G401.6 (cell line): ENCODE data around the gene TENM4.
A peak's percentile ranks its signal among the peaks of the same experiment; 100 is the strongest.
"Not testable (repeated sequence)": the region's sequence is repeated elsewhere in the genome, so short reads cannot be mapped to it uniquely, and the experiment has no call there.

ENCODE experiments used
- FAIRE-seq: peaks from 2 replicates; lab custom pipeline; 2012; peaks lifted over from hg19 to GRCh38; lab: Jason Lieb, UNC

TENM4 gene

DNA sequence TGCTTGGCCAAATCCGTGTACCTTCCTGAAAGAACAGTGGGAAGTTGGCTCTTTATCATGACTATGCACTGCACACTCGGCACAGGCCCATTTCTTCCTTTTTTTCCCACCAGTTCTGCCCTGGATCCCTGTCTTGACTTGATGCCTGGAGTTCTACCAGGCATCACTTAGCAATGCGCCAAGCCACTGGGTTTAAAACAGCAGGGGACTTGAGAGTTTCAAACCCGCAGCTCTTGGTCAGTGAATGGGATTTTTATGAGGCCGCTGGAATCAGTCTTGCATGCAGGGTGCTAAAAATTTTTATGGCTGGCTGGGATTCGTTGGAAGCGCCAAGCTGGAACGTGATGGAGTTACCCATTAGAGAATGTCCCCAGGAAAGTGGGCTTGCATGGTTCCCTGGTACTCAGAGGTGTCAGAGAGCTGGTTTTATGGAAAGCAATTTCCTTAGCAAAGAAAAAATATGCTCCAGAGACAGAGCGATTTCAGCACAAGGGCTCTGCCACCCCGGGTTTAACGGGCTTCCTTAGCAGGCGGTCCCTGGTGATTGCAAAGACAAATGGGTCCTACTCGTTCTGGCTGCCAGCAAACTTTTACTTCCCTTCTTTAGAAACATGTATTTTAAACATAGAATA lies 432.9 kb downstream of the TENM4 start:
- FAIRE-seq = no peak

DNA sequence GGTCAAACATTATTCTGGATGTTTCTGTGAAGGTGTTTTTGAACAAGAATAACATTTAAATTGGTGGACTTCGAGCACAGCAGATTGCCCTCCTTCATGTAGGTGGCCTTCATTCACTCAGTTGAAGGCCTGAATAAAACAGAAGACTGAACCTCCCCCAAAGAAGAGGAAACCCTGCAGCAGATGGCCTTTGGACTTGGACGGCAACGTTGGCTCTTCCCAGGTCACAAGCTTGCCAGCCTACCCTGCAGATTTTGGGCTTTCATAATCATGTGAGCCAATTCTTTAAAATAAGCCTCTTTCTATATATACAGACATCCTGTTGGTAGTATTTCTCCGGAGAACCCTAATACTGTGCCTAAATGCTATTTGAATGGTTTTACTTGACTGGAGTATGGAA lies 434.0 kb downstream of the TENM4 start:
- FAIRE-seq = no peak

DNA sequence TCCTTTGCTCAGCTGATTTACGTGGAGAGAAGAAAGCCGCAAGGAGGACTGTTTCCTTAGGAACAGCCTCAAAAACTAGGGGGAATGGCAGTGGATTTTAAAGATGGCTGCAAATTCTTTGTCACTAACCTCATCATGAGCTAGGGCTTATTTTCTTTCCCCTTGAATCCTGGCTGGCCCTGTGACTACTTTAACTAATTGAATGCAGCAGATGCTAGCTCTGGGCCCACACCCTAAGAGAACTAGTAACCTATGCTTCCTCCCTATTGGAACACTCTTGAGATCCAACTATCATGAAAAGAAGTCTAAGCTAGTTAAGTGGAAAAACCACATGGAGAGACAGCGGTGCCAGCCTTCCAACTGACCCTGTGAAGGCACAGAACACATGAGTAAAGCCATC lies 444.8 kb downstream of the TENM4 start:
- no peak for FAIRE-seq

DNA sequence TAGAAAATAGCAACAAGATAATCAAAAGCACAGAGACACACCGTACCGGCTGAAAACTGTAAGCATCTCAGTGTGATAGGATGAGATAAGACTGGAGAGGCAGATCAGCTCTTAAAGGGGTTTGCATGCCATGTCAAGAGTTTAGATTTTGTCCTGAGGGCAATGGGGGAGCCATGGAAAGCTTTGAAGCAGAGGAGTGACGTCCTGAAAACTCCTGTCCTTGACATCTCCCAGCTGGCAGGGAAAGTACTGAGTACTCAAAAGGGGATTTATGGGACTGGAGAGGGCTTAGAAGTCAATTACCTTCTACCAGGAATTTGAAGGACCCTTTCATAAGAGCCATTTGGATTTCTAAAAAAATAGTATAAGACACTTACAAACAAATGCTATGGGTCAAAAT lies 445.7 kb downstream of the TENM4 start:
- FAIRE-seq = no peak

- no peak for FAIRE-seq
Observed at GRCh38 chr11:78993802-78994430, 446.9 kb downstream of the TENM4 start.

DNA sequence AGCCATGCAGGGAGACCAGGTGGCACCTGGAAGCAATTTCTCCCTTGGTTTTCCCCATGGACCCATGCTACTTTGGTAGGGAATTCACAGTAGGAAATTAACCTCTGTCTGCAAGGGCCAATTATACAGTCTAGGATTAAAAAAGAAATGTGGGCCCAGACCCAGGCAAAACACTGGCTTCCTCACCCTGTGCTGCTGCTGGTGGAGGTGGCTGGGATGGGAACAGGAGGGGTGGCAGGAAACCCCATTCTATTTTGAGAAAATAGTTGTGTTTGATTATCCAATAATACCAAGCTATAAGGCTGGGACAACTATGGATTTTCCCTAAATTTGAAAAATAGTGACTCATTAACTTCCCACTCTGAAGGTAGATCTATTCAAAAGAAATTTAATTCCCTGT lies 449.1 kb downstream of the TENM4 start:
- no peak for FAIRE-seq

GRCh38 chr11:78990261-78990660 lies 450.6 kb downstream of the TENM4 start:
- no peak for FAIRE-seq

DNA sequence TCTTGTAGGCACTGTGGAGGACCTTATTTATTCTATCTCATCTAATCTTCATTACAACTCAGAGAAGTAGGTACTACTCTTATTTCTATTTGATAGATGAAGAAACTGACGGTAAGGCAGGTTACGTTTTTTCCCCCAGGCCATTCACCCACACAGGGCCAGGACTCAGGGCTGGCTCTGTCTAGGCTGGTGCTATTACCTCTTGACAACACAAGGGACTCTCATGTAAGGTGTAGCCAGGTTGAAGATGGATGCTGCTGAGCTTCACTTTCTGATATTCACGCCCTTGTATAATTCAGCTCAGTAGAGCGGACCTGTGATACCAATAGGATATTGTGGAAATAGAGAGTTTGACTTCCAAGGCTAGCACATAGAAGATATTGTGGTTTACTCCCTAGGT lies 453.1 kb downstream of the TENM4 start:
- no peak for FAIRE-seq

DNA sequence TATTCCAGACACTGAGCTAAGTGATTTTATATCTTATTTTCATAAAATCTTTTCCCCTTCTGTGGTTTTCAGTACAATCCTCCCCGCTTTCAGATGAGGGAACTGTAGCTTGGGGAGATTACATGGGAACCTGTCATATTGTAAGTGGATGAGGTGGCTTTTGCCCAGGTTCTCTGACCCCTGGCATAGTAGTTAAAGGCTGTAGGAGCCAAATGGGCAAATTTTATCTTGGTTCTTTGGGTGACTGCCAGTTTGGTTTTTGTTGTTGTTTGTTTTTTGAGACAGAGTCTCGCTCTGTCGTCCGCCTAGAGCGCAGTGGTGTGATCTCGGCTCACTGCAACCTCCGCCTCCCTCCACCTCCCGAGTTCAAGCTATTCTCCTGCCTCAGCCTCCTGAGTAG lies 454.5 kb downstream of the TENM4 start:
- no peak for FAIRE-seq

DNA sequence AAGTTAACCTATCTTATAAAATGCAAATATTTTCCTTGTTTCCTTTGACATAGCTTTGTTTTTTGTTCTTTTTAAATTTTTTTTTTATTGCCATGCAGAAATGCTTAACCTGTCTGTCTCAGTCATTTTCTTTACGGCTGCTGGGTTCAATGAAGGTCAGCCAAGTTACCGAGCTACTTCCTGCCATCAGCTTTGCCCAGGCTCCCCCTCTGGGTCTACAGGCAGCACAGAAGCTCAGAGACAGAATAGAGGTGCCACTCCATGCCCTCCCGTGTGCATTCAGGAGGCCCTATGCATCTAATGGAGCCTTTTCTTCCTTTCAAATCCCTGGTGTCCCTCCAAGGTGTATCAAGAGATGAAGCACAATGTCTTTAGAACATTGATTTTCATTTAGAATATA lies 455.2 kb downstream of the TENM4 start:
- FAIRE-seq = no peak

GRCh38 chr11:78982473-78982872 lies 458.4 kb downstream of the TENM4 start:
- FAIRE-seq = no peak

DNA sequence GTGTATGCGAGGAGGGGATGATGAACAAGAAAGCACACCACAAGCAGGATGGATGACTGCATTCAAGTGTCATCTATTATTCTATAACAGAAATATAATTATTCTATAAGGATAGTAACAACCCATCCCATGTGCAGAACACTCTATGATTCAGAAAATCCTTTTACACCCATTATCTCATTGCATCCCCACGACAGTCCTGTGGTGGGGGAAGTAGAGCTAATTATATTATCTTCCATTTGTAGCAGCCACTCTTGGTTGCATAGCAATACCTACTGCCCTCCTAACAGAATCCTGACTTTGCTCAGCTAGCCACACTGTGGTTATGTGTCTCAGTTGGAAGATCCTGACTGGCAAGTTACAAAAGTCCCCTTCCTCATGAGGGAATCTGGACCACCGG lies 459.7 kb downstream of the TENM4 start:
- FAIRE-seq = no peak

GRCh38 chr11:78978831-78979230 lies 462.0 kb downstream of the TENM4 start:
- FAIRE-seq = no peak

GRCh38 chr11:78977848-78978247 lies 463.0 kb downstream of the TENM4 start:
- not testable (repeated sequence) for FAIRE-seq

DNA sequence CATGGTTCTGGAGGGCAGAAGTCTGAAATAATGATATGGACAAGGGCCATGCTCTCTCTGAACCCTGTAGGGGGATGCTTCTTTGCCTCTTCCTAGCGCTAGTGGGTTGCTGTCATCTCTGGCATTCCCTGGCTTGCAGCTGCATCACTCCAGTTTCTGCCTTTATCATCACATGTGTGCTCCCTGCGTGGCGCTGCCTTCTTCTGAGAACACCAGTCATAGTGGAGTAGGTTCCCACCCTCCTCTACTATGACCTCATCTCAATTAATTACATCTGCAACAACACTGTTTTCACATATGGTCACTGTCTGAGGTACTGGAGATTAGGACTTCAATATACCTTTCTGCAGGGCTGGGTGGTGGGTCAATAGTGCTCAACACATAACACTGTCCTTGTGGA lies 463.8 kb downstream of the TENM4 start:
- no peak for FAIRE-seq

DNA sequence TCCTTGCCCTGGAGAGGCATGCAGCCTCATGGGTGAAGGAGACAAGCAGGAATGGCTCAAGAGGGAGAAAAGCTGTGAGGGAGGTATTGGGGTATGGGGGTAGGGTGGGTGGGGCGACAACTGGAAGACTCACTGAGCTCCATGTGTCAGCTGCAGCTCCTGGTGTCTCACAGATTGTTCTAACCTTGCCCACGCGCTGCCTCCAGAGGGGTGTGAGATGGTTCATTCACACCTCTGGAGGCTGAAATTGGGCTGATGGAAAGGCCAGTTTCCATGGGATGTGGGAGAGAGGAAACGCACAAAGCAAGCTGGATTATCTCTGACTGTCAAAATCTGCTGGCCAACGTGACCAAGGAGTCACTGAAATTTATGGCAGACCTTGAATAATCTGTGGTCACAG lies 465.7 kb downstream of the TENM4 start:
- no peak for FAIRE-seq

DNA sequence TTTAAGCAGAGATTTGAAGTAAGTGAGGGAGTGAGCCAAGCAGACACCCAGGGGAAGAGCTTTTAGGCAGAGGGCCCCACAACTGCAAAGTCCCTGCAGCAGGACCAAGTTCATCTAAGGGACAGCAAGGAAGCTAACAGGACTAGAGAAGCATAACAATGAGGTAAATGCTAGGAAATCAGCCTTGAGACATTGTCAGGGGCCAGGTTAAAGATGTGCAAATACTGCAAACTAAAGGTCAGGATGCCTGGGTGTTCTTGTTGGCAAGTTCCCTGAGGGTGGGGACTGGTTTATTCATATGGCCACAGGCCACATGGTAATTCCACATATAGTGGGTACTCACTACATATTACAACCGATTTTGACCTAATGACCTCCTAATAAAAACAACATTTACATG lies 467.0 kb downstream of the TENM4 start:
- FAIRE-seq = no peak

DNA sequence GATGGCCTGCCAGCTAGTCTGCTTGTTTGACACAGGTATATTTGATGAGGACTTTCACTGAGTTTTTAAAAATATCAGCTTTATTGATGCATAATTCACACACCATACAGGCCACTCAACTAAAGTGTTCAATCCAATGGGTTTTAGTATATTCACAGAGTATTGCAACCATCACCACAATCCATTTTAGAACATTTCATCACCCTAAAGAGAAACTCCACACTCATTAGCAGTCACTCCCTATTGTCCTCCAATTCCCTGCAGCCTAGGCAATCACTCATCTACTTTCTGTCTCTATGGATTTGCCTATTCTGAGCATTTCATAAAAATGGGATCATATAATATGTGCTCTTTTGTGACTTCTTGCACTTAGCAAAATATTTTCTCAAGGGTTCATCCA lies 468.2 kb downstream of the TENM4 start:
- FAIRE-seq = no peak

- FAIRE-seq = no peak
Observed at GRCh38 chr11:78972177-78972576, 468.7 kb downstream of the TENM4 start.

- no peak for FAIRE-seq
Observed at GRCh38 chr11:78967811-78968210, 473.0 kb downstream of the TENM4 start.

GRCh38 chr11:78965432-78965831 lies 475.4 kb downstream of the TENM4 start:
- FAIRE-seq = no peak

- peak; percentile 25 for FAIRE-seq
Observed at GRCh38 chr11:78961937-78962701, 478.7 kb downstream of the TENM4 start.

GRCh38 chr11:78961247-78961646 lies 479.6 kb downstream of the TENM4 start:
- peak; percentile 39 for FAIRE-seq

- no peak for FAIRE-seq
Observed at GRCh38 chr11:78958444-78958843, 482.4 kb downstream of the TENM4 start.
